AG10803 (cell line): ENCODE data around the gene EVPL.

ENCODE experiments used
- DNase-seq: peaks from one replicate; pipeline ENCODE4 v3.0.0; 2010; ENCODE audit warnings: low read depth
- H3K4me3 ChIP-seq: 2 replicates; pipeline ENCODE4 v1.5.1; 2011; ENCODE audit warnings: mild to moderate bottlenecking, low read length, control low read depth
- CTCF ChIP-seq: conservative IDR thresholded peaks from 2 replicates; pipeline ENCODE4 v1.5.1; 2011; ENCODE audit warnings: mild to moderate bottlenecking, low read length, control low read depth, inconsistent platforms

Gene EVPL

GRCh38 chr17:76034428-76035350 is 7.6 kb upstream of the EVPL start:
- TF ChIP-seq CTCF = no peak
- H3K4me3 ChIP-seq = no peak overlapping the region
- DNase-seq = no peak

GRCh38 chr17:76033139-76033538 is 6.0 kb upstream of the EVPL start:
- DNase-seq = no peak
- no peak overlapping the region for H3K4me3 ChIP-seq

GRCh38 chr17:76032780-76033108 is 5.6 kb upstream of the EVPL start:
- H3K4me3 ChIP-seq = no peak overlapping the region
- no peak for TF ChIP-seq CTCF
- no peak for DNase-seq

More at GRCh38 chr17:76033139-76033538, 6.0 kb upstream of the EVPL start:
- no peak for TF ChIP-seq CTCF

DNA sequence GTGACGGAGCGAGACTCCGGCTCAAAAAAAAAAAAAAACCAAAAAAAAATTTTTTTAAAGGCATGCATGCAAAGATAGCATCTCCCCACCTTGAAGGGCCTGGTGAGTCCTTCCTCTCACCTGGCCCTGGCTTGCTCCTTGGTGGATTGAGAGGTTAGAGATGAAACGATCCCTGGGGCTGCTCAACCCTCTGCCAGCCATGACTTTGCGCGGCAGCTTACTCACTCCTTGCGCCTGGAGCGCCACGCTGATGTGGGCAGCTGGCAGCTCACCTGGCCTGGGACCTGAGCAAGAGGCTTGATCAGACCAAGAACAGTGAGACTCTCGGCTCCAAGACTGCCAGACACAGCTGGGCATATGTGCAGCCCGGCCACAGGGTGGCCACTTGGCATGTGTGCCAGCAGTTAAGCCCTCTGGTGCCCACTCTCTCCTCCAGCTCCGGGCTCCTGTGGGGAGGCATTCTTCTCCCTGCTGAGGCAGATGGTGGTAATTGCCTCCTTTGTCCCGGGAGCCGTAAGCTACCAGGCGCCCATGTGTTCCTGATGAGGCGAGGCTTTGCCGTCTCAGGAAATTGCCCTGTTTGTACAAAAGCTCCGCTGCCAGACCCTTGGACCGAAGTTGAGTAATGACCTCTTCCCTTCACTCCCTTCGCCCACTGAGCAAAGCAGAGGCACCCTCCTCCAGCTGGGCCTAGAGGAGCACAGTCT is 5.1 kb upstream of the EVPL start:
- TF ChIP-seq CTCF = no peak
- DNase-seq = no peak
- H3K4me3 ChIP-seq = no peak overlapping the region

GRCh38 chr17:76026714-76027158 is 370 bp downstream of the EVPL start:
- TF ChIP-seq CTCF = no peak
- no peak overlapping the region for H3K4me3 ChIP-seq
- DNase-seq = no peak

- H3K4me3 ChIP-seq = no peak overlapping the region
- TF ChIP-seq CTCF = no peak
- no peak for DNase-seq
Observed at GRCh38 chr17:76025294-76025693, 1.8 kb downstream of the EVPL start.
